CD4-positive, alpha-beta T cell treated with Interleukin-21 for 1 hour (primary cell): ENCODE results near the gene MRPL46.
"Not testable (repeated sequence)": the region's sequence is repeated elsewhere in the genome, so short reads cannot be mapped to it uniquely, and the experiment has no call there.

Source experiments
- DNase-seq: peaks from one replicate; pipeline ENCODE4 v3.0.0-alpha.2; 2020

The MRPL46 gene

GRCh38 chr15:88477904-88478303 is 10.7 kb upstream of the MRPL46 start:
- DNase-seq: no peak

GRCh38 chr15:88477126-88477525 is 9.9 kb upstream of the MRPL46 start:
- no peak for DNase-seq

GRCh38 chr15:88476635-88477060 is 9.5 kb upstream of the MRPL46 start:
- DNase-seq: peak; percentile 43

- DNase-seq: not testable (repeated sequence)
Measured at GRCh38 chr15:88473661-88474293, 6.6 kb upstream of the MRPL46 start.

- DNase-seq: no peak
Measured at GRCh38 chr15:88472225-88472624, 5.0 kb upstream of the MRPL46 start.

- no peak for DNase-seq
Measured at GRCh38 chr15:88470625-88471372, 3.6 kb upstream of the MRPL46 start.

DNA sequence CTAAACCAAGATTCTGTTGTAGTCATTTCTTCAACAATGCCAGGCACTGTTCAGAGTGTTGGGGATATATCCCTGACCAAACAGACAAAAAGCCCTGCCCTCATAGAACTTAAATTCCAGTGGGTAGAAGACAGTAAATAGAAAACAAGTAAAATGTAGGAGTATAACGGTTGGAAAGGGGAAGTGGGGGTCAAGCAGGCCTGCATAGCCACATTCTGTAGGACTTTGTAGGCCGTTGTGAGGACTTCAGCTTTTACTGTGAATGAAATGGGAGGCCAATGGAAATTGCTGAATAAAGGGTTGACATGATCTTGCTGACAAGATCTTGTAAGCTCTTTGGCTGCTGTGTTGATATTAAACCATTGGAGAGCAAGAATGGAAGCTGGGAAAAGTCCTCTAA is 2.1 kb upstream of the MRPL46 start:
- DNase-seq: no peak

GRCh38 chr15:88468721-88469120 is 1.5 kb upstream of the MRPL46 start:
- DNase-seq: not testable (repeated sequence)

- DNase-seq: no peak
Measured at GRCh38 chr15:88467935-88468528, 844 bp upstream of the MRPL46 start.

DNA sequence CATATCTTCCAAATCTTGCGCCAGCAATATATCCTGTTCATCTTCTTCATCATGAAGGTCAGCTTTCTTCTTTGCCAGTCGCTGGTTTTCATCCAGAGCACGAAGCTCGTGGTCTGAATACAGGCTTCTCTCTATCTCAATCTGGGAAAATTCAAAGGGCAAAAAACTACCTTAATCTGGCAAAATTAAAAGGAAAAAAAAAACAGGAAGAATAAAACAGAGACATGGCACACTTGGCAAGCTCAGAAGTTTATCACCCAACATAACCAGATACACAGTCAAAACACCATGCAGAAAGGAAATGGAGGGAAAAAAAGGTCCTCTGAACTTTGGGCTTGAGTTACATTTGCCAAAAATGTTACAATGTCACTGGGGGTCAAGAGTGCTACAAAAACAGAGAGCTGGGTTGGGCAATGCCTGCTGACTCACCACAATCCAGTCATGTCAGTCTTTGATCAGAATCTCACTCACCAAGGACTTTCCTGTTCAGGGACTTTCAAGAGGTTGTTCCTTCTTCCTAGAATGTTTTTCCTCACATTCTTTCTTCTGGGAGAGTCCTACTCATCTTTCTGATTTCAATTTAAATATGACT is 1.5 kb downstream of the MRPL46 start:
- DNase-seq: no peak

DNA sequence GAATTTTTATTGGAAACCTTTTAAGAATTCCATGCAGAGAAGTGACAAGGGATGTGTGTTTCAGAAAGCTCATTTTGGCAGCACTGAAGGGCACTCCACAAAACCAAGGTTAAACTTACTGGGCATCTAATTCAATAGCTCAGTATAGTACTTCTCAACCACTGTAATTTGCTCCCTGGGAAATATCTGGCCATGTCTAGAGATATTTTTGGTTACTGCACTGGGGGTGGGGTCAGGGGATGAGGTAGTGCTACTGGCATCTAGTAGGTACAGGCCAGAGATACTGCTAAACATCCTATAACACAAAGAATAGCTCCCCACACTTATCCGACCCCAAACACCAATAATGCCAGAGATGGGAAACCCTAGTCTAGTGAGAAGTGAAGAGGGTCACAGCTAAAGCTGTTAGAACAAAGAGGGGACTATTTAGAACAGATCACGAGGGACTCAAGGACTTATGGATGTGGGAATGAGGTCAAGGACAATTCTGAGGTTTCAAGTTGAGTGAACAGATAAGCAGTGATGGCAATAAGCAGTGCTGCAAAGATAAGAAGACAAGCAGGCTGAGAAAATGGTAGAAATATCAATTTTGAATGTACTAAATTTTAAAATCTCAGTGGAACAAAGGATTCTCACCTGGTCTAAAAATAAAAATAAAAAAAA is 3.2 kb downstream of the MRPL46 start:
- no peak for DNase-seq

GRCh38 chr15:88456733-88457132 is 10.5 kb downstream of the MRPL46 start:
- DNase-seq: no peak

DNA sequence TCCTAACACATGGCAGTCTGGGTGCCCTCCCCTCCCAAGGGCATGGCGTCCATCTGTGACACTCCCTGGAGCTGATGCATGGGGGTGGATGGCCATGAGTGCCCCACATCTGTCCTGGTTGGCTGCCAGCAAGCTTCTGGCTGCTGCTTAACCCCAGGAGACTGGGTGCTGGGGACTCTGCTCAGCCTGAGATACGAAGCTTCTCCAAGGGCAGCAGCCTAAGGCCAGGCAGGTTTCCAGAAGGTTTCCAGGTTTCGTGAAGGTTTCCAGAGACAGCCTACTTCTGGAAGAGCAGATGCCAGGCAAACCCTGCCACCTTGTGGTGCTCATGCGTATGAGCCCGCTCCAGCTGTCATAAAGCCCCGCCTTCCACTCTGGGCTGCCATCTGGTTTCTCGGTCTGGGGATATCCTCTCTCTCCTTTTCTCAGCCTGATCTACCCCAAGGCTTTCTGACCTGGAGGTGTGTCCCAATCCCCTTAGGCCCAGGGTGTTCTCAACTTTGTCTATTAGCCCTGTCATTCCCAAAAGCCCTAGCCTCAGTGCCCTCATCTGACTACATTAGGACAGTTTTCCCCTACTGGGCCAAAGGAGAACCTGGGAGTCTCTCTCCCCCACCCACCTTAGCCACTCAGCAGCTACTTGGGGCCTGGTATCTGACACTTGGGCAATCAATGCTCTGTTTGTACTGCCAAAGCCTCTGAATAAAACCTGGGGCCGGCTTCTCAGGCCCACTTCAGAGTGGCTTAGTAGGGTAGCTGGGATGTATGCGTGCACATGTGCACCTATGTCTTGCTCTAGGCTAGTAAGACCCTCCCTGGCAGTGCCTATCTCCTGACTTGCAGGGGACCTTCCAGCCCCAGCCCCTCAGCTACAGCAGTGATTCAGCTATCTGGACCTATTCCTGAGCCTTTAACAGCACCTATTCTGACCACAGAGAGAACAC is 12.0 kb downstream of the MRPL46 start:
- peak; percentile 22 for DNase-seq

GRCh38 chr15:88454236-88454635 is 13.0 kb downstream of the MRPL46 start:
- DNase-seq: no peak

DNA sequence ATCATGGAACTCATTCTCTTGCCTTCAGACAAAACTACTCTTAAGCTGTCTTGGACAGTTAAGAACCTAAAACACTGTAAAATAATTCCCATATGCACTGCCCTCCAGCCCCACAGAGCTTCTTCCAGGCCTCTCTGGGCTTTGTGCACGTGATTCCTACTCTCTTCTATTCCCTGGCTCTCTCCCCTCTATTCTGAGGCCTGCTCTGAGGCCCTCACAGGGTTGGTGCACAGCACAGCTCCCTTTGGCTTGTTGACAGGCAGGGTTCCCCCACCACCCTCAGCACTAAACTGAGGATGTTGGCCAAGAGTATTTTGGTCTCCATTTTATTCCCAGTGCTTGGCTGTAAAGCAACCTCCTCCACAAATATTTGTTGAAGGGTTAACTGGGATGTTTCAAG is 13.5 kb downstream of the MRPL46 start:
- no peak for DNase-seq

DNA sequence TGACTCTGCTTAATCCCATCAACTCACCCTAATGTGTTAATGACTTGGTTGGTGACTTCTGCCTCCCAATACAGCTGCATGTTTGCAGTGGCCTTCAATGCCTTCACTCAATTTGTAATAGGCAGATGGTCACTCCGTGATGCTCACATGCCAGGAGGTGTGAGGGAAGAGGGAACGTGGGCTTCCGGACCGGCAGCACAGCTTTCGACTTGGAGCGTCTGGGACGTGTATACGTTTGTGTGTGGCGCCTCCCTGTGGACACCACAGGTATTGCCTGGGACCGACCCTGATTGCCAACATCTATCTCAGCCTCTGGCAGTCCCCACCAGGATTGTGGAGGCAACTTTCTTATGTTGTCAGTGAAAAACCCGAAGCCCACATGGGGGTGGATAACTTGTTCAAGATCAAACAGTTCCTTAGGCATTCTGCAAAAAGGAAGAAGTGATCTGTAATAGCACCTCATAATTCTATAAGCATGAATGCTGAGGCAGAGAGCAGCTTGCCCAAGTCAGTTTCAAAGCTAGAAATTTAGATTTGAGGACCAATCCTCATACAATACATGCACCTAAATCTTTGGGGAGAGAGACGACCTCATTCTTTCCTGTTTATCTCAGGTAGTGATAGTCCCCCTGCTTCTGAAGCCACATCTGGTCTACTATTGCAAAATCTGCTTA is 16.9 kb downstream of the MRPL46 start:
- peak; percentile 32 for DNase-seq

DNA sequence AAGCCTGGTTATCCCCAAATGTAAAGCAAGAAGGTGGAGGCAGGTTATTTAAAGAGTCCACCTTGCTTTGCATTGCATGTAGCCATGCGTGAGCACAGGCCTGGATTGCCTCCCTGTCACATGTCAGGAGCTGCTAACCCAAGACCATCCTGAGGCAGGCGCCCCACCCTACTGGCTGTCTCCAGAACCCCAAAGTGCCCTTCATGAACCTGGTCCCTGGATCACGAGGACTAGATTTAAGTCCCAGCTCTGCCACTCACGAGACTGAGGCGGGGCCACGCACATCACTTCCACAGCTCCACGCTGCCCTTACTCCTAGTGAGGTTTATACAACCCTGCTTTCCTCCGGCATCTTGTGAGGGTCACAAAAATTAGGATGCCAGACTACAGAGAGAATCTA is 17.6 kb downstream of the MRPL46 start:
- no peak for DNase-seq

- no peak for DNase-seq
Measured at GRCh38 chr15:88448991-88449461, 18.2 kb downstream of the MRPL46 start.

- DNase-seq: no peak
Measured at GRCh38 chr15:88447741-88448140, 19.4 kb downstream of the MRPL46 start.

GRCh38 chr15:88447206-88447605 is 20.0 kb downstream of the MRPL46 start:
- DNase-seq: no peak

DNA sequence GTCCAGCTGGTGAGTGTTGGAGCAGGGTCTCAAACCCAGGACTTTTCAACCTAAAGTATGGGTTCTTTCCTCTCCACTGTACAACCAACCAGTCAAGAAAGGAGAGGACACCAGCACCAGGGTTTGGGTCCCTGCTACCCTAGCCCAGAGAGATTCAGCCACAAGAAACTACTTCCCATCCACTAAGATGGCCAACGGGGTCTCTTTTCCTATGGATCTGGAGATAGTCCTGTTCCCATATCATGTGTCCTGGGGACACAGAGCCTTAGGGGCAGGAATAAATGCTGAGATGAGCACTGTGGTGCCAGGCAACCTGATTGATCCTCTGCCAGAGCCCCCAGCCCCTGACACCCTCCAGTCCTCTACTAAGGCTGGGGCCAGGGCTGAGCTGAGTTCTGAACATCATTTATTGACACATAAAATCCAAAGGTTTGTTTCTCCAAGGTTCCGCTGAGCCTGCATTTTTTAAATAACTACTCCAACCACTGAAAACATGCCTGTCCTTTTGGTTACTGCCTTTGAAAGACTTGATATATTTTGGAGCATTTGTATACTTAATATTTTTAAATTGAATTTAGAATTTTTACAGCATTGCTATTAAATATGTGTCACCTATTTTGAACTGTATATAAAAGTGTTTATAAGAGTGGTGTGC is 26.0 kb downstream of the MRPL46 start:
- no peak for DNase-seq
